PC-3 (cell line): ENCODE data around the gene RABL3. TPM values are rescaled to one million over a fixed set of nuclear protein-coding genes. Genes with fewer than 3 reads are reported as not detected.

Experiments
- ATAC-seq: fragments of 200-7000 bp; cut with Tn5 transposase; 2 replicates; pipeline ENCODE4 v1.9.1; 2020; ENCODE audit warnings: mild to moderate bottlenecking, moderate library complexity
- BruUV-seq: library from RNA; stranded (reverse); fragments of 400-500 nt; replicated peaks from 2 replicates; lab custom pipeline; 2021; lab: Mats Ljungman, UMichigan
- CTCF ChIA-PET: fragments of 300-600 bp; sonication (Branson Sonifier 250); formaldehyde crosslinking; loops from one replicate; lab custom pipeline; 2022; ENCODE audit warnings: antibody characterized with exemption; lab: Charles Lee
- POLR2A ChIA-PET: fragments of 300-600 bp; sonication (Branson Sonifier 250); formaldehyde crosslinking; loops from one replicate; lab custom pipeline; 2022; ENCODE audit warnings: antibody characterized with exemption; ENCODE audit not compliant: unreplicated experiment; lab: Charles Lee
- DNase-seq: peaks from one replicate; pipeline ENCODE4 v3.0.0-alpha.2; 2015
- H2AFZ ChIP-seq: fragments of 300-600 bp; sonication (generic); 2 replicates; pipeline ENCODE4 v1.6.0; 2016; ENCODE audit warnings: antibody characterized with exemption, low read length
- H3F3A ChIP-seq: fragments of 300-600 bp; sonication (generic); one replicate; pipeline ENCODE4 v1.6.0; 2017; ENCODE audit warnings: antibody characterized with exemption, low read length, control low read depth, mild to moderate bottlenecking; ENCODE audit not compliant: unreplicated experiment
- H3K27ac ChIP-seq: fragments of 300-600 bp; sonication (generic); 2 replicates; pipeline ENCODE4 v1.5.1; 2016; ENCODE audit warnings: mild to moderate bottlenecking, low read length
- H3K27me3 ChIP-seq: fragments of 300-600 bp; sonication (generic); 2 replicates; pipeline ENCODE4 v1.6.1; 2016; ENCODE audit warnings: low read length, mixed read lengths
- H3K36me3 ChIP-seq: fragments of 300-600 bp; sonication (generic); 2 replicates; pipeline ENCODE4 v1.6.1; 2016; ENCODE audit warnings: low read depth, mixed run types, low read length, mixed read lengths
- H3K4me1 ChIP-seq: fragments of 300-600 bp; sonication (generic); 2 replicates; pipeline ENCODE4 v1.5.1; 2016; ENCODE audit warnings: low read length; ENCODE audit not compliant: insufficient read depth
- H3K4me2 ChIP-seq: fragments of 300-600 bp; sonication (generic); 2 replicates; pipeline ENCODE4 v1.6.0; 2016; ENCODE audit warnings: low read length
- H3K4me3 ChIP-seq: fragments of 300-600 bp; sonication (generic); 2 replicates; pipeline ENCODE4 v1.5.1; 2016; ENCODE audit warnings: mild to moderate bottlenecking, low read length, mixed read lengths
- H3K79me2 ChIP-seq: fragments of 300-600 bp; sonication (generic); 2 replicates; pipeline ENCODE4 v1.6.1; 2017; ENCODE audit warnings: low read length, mixed read lengths
- H3K9ac ChIP-seq: fragments of 300-600 bp; sonication (generic); 2 replicates; pipeline ENCODE4 v1.6.0; 2016; ENCODE audit warnings: mild to moderate bottlenecking, low read length
- H3K9me2 ChIP-seq: fragments of 300-600 bp; sonication (generic); replicated peaks from 2 replicates; pipeline ENCODE4 v1.6.1; 2016; ENCODE audit warnings: mixed run types, low read length, mixed read lengths
- H3K9me3 ChIP-seq: fragments of 300-600 bp; sonication (generic); 2 replicates; pipeline ENCODE4 v1.6.1; 2016; ENCODE audit warnings: low read length, mixed read lengths
- H4K20me1 ChIP-seq: fragments of 300-600 bp; sonication (generic); 2 replicates; pipeline ENCODE4 v1.6.1; 2016; ENCODE audit warnings: low read length, mixed read lengths
- CTCF ChIP-seq: fragments of 300-600 bp; sonication (generic); conservative IDR thresholded peaks from 2 replicates; pipeline ENCODE4 v1.5.1; 2017; ENCODE audit warnings: antibody characterized with exemption, low read depth, mild to moderate bottlenecking, low read length
- EZH2 ChIP-seq: fragments of 300-600 bp; sonication (generic); IDR thresholded peaks from one replicate; pipeline ENCODE4 v1.6.1; 2017; ENCODE audit warnings: antibody characterized with exemption, mild to moderate bottlenecking, low read length; ENCODE audit not compliant: unreplicated experiment
- EZH2phosphoT487 ChIP-seq: fragments of 300-600 bp; sonication (generic); IDR thresholded peaks from 2 replicates; pipeline ENCODE4 v1.6.1; 2018; ENCODE audit warnings: mild to moderate bottlenecking, antibody characterized with exemption, low read length, borderline replicate concordance
- intact Hi-C: fragments of 100-400 bp; cut with micrococcal nuclease; formaldehyde crosslinking; loops from 2 replicates; pipeline ENCODE4 v1.9.0; 2023
- total RNA-seq: library from RNA; depleted of rRNA; stranded (reverse); fragments of >200 nt; gene quantifications from 2 replicates; pipeline ENCODE4 v1.2.3, GENCODE V29; 2014

The RABL3 gene
- total RNA-seq, 1 experiment from 2014 or later = 24.3 TPM

DNA sequence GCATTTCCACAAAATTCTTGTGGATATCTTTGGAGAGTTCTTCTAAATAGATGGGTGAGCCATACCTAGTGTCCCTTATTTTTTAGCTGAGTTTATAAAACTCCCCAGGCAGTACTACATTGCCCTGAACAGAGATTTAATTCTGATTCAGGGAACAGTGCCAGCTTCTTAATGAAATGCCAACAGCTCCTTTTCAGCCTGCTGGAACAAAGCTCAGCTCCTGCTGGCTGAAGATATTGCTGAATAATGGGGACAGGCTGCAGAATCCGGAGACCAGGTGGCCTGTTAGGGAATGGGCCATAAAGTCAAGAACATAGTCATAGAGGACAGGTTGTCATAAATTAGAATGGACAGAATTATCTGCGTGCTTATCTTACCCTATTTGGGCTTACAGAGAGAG is 69.2 kb downstream of the RABL3 start:
- H3K9ac ChIP-seq = no peak overlapping the region

GRCh38 chr3:120670576-120670975 is 71.7 kb downstream of the RABL3 start:
- no TSS peak for BruUV-seq
- ATAC-seq (no peak), DNase-seq (no peak)
- Histone ChIP-seq H3K27ac (no peak overlapping the region), H2AFZ (no peak overlapping the region), H3K36me3 (no peaks in the 10 kb centered on the region), H3K79me2 (no peaks in the 10 kb centered on the region), H3F3A (no peaks in the 10 kb centered on the region), H3K9me2 (no peaks in the 10 kb centered on the region), H3K9ac (no peak overlapping the region), H3K4me2 (no peak overlapping the region), H4K20me1 (no peaks in the 10 kb centered on the region), H3K9me3 (no peaks in the 10 kb centered on the region), H3K27me3 (no peaks in the 10 kb centered on the region), H3K4me1 (no peaks in the 10 kb centered on the region), H3K4me3 (no peak overlapping the region)
- POLR2A ChIA-PET = no interaction called here
- CTCF ChIA-PET = no interaction called here
- intact Hi-C loops = no loop called here
- TF ChIP-seq CTCF (no peak), EZH2 (no peak), EZH2phosphoT487 (no peak)

More for the DNA sequence above, 69.2 kb downstream of the RABL3 start:
- no TSS peak for BruUV-seq
- intact Hi-C loops = no loop called here
- ChIA-PET POLR2A (no interaction called here), CTCF (no interaction called here)
- no peaks in the 10 kb centered on the region for H3K36me3 ChIP-seq
- H3K27me3 ChIP-seq = no peaks in the 10 kb centered on the region
- H3K4me2 ChIP-seq = no peak overlapping the region
- DNase-seq (no peak), ATAC-seq (no peak)
- no peaks in the 10 kb centered on the region for H3K79me2 ChIP-seq
- no peak overlapping the region for H2AFZ ChIP-seq
- no peaks in the 10 kb centered on the region for H3K9me2 ChIP-seq
- no peaks in the 10 kb centered on the region for H3F3A ChIP-seq
- H3K9me3 ChIP-seq = no peaks in the 10 kb centered on the region
- H3K27ac ChIP-seq = no peak overlapping the region
- H3K4me3 ChIP-seq = no peak overlapping the region
- TF ChIP-seq EZH2 (no peak), EZH2phosphoT487 (no peak), CTCF (no peak)
- no peaks in the 10 kb centered on the region for H4K20me1 ChIP-seq
- H3K4me1 ChIP-seq = peaks cover 2% of the 10 kb centered on the region

- no peaks in the 10 kb centered on the region for H4K20me1 ChIP-seq
- no peak overlapping the region for H3K27ac ChIP-seq
- H3K36me3 ChIP-seq = no peaks in the 10 kb centered on the region
- no peaks in the 10 kb centered on the region for H3K27me3 ChIP-seq
- ATAC-seq = no peak
- H3K9me2 ChIP-seq = no peaks in the 10 kb centered on the region
- intact Hi-C loops = no loop called here
- H3F3A ChIP-seq = no peaks in the 10 kb centered on the region
- DNase-seq = no peak
- CTCF ChIA-PET = no interaction called here
- H3K4me2 ChIP-seq = no peak overlapping the region
- H2AFZ ChIP-seq = no peak overlapping the region
- no TSS peak for BruUV-seq
- no peaks in the 10 kb centered on the region for H3K9me3 ChIP-seq
- H3K9ac ChIP-seq = no peak overlapping the region
- TF ChIP-seq CTCF (no peak), EZH2 (no peak), EZH2phosphoT487 (no peak)
- POLR2A ChIA-PET = no interaction called here
- no peak overlapping the region for H3K4me3 ChIP-seq
- no peaks in the 10 kb centered on the region for H3K79me2 ChIP-seq
- peaks cover 11% of the 10 kb centered on the region for H3K4me1 ChIP-seq
Observed at GRCh38 chr3:120664926-120665325, 77.4 kb downstream of the RABL3 start.
